Measurements from ENCODE around the gene PANK2. TPM values are rescaled to one million over a fixed set of nuclear protein-coding genes. Genes with fewer than 3 reads are reported as not detected.

Gene PANK2
- total RNA-seq, 1 experiment from 2014 or later: 50.8 TPM

DNA sequence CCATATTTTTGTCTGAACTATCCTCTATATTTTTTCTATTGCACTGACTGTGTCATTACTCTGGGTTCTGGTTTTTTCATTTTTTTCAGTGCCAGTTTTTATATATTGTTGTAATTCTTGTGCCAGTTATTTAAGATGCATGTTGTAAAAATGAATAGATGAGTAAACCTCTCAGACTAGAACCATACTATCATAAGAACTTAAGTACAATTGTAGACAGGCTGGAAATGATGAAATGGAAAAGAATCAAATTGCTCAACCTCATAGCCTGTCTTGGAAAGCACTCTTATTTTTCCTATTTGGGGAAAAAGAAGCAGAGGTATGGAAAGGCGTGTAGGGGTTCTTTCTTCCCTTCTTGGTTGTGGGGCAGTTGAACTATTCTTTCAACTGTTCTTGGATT lies 30.2 kb downstream of the PANK2 start:
- Histone ChIP-seq H3K4me2 (ENCODE audit: low read length) (no peak overlapping the region), H3K36me3 (ENCODE audit: low read depth, low read length) (peaks cover 66% of the 10 kb centered on the region), H3K79me2 (ENCODE audit: low read length) (peaks cover 51% of the 10 kb centered on the region), H3K27ac (ENCODE audit: low read length) (no peak overlapping the region), H2AFZ (ENCODE audit: low read length) (no peak overlapping the region), H3K4me3 (ENCODE audit: low read length) (no peak overlapping the region), H3K9ac (ENCODE audit: low read length) (no peak overlapping the region), H3K4me1 (ENCODE audit: insufficient read depth, low read length) (no peaks in the 10 kb centered on the region), H3K9me3 (ENCODE audit: low read length) (no peaks in the 10 kb centered on the region), H3K9me2 (replicated peaks; ENCODE audit: low read length) (no peaks in the 10 kb centered on the region), H3F3A (ENCODE audit: low read length, unreplicated experiment) (no peaks in the 10 kb centered on the region), H3K27me3 (ENCODE audit: low read length) (no peaks in the 10 kb centered on the region), H4K20me1 (ENCODE audit: low read length) (peaks cover 23% of the 10 kb centered on the region)
- intact Hi-C loops (cut with micrococcal nuclease): no loop called here
- ChIA-PET CTCF (no interaction called here), POLR2A (ENCODE audit: unreplicated experiment) (no interaction called here)
- ATAC-seq (no peak), DNase-seq (no peak)
- BruUV-seq (replicated peaks): no TSS peak
- TF ChIP-seq EZH2 (IDR thresholded peaks at IDR 0.05; ENCODE audit: low read length, unreplicated experiment) (no peak), EZH2phosphoT487 (IDR thresholded peaks at IDR 0.05; ENCODE audit: borderline replicate concordance, low read length) (no peak)
- TF ChIP-seq, protein P1, sequence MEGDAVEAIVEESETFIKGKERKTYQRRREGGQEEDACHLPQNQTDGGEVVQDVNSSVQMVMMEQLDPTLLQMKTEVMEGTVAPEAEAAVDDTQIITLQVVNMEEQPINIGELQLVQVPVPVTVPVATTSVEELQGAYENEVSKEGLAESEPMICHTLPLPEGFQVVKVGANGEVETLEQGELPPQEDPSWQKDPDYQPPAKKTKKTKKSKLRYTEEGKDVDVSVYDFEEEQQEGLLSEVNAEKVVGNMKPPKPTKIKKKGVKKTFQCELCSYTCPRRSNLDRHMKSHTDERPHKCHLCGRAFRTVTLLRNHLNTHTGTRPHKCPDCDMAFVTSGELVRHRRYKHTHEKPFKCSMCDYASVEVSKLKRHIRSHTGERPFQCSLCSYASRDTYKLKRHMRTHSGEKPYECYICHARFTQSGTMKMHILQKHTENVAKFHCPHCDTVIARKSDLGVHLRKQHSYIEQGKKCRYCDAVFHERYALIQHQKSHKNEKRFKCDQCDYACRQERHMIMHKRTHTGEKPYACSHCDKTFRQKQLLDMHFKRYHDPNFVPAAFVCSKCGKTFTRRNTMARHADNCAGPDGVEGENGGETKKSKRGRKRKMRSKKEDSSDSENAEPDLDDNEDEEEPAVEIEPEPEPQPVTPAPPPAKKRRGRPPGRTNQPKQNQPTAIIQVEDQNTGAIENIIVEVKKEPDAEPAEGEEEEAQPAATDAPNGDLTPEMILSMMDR (conservative IDR thresholded peaks at IDR 0.05; ENCODE audit: low read depth, low read length): no peak

DNA sequence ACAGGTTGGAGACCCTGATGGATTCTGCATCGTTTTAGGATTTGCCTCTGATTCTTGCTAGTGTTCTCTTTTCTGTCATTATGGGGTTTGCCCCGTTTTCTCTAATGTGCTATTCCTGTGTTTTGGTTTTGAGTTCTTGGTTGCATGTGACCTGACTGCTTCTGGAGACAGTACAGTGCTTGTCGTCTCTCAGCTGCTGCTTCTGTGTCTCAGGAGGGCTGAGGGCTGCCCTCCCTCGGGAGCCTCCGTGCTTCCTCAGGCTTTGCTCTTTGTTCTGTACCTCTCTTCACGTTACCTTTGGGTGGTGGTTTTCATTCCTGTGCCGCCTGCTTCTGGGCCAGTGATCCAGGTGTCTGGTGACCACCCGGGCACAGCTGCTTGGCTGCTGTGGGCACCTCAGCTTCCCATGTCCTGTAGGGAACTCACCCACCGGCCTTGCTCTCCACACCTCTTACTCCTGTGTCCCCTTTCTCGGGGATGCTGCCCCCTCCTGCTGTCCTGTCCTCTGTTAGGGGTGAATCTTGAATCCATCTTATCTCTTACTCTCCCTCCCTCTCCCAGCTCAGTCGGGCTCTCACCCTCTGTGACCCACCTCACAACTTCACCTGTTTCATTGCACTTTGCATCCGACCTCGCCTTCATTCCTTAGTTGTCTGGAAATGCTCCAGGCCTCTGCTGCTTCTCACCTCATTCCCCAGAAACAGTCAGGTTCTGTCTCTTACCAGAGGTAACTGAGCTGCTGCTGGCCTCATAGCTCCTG lies 33.2 kb downstream of the PANK2 start:
- Histone ChIP-seq H3K9me2 (replicated peaks; ENCODE audit: low read length) (no peaks in the 10 kb centered on the region), H4K20me1 (ENCODE audit: low read length) (peaks cover 10% of the 10 kb centered on the region; the same call in 1 of the 2 replicates), H3K79me2 (ENCODE audit: low read length) (peaks cover 21% of the 10 kb centered on the region), H3K4me1 (ENCODE audit: insufficient read depth, low read length) (no peaks in the 10 kb centered on the region), H2AFZ (ENCODE audit: low read length) (no peak overlapping the region), H3K4me3 (ENCODE audit: low read length) (no peak overlapping the region), H3K36me3 (ENCODE audit: low read depth, low read length) (peaks cover 47% of the 10 kb centered on the region), H3K4me2 (ENCODE audit: low read length) (no peak overlapping the region), H3K9ac (ENCODE audit: low read length) (no peak overlapping the region), H3F3A (ENCODE audit: low read length, unreplicated experiment) (peaks cover 3% of the 10 kb centered on the region), H3K27ac (ENCODE audit: low read length) (no peak overlapping the region), H3K27me3 (ENCODE audit: low read length) (no peaks in the 10 kb centered on the region), H3K9me3 (ENCODE audit: low read length) (no peaks in the 10 kb centered on the region)
- ATAC-seq (no peak), DNase-seq (no peak)
- intact Hi-C loops (cut with micrococcal nuclease): no loop called here
- no TSS peak for BruUV-seq (replicated peaks)
- ChIA-PET CTCF (no interaction called here), POLR2A (ENCODE audit: unreplicated experiment) (no interaction called here)
- no peak for TF ChIP-seq EZH2phosphoT487 (IDR thresholded peaks at IDR 0.05; ENCODE audit: borderline replicate concordance, low read length)
- TF ChIP-seq, protein P1 (conservative IDR thresholded peaks at IDR 0.05; ENCODE audit: low read depth, low read length): no peak
- no peak for TF ChIP-seq EZH2 (IDR thresholded peaks at IDR 0.05; ENCODE audit: low read length, unreplicated experiment)

DNA sequence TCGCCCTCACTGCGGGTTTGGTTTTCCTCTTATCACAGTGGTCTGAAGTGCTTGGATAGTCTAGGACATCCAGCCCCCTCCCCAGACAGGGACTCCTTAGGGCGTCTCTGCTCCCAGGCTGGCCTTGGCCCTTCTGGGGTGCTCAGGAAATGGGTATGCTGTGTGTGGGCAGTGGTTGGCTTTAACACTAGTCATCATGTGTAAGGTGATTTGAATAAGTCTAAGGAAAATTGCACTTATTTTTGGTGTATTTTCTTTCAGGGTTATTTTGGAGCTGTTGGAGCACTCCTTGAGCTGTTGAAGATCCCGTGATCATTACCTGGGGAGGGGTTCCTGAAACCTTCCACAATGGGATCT lies 33.8 kb downstream of the PANK2 start:
- peaks cover 3% of the 10 kb centered on the region for H3F3A ChIP-seq (ENCODE audit: low read length, unreplicated experiment)
- H3K79me2 ChIP-seq (ENCODE audit: low read length): peaks cover 18% of the 10 kb centered on the region
- H3K36me3 ChIP-seq (ENCODE audit: low read depth, low read length): peaks cover 44% of the 10 kb centered on the region
- no peaks in the 10 kb centered on the region for H3K9me2 ChIP-seq (replicated peaks; ENCODE audit: low read length)
- no peak overlapping the region for H2AFZ ChIP-seq (ENCODE audit: low read length)
- BruUV-seq (replicated peaks): no TSS peak
- ChIA-PET POLR2A (ENCODE audit: unreplicated experiment) (no interaction called here), CTCF (no interaction called here)
- DNase-seq (no peak), ATAC-seq (no peak)
- no peak overlapping the region for H3K9ac ChIP-seq (ENCODE audit: low read length)
- H3K9me3 ChIP-seq (ENCODE audit: low read length): no peaks in the 10 kb centered on the region
- intact Hi-C loops (cut with micrococcal nuclease): no loop called here
- TF ChIP-seq, protein P1 (conservative IDR thresholded peaks at IDR 0.05; ENCODE audit: low read depth, low read length): no peak
- TF ChIP-seq EZH2 (IDR thresholded peaks at IDR 0.05; ENCODE audit: low read length, unreplicated experiment): no peak
- no peak for TF ChIP-seq EZH2phosphoT487 (IDR thresholded peaks at IDR 0.05; ENCODE audit: borderline replicate concordance, low read length)
- H3K4me2 ChIP-seq (ENCODE audit: low read length): no peak overlapping the region
- no peak overlapping the region for H3K27ac ChIP-seq (ENCODE audit: low read length)
- H3K27me3 ChIP-seq (ENCODE audit: low read length): no peaks in the 10 kb centered on the region
- H4K20me1 ChIP-seq (ENCODE audit: low read length): peaks cover 7% of the 10 kb centered on the region; the same call in 1 of the 2 replicates
- no peak overlapping the region for H3K4me3 ChIP-seq (ENCODE audit: low read length)
- no peaks in the 10 kb centered on the region for H3K4me1 ChIP-seq (ENCODE audit: insufficient read depth, low read length)

Measured in PC-3 (cell line).